ENCODE results near the gene ATP6V1B1. TPM values are rescaled to one million over a fixed set of nuclear protein-coding genes. Genes with fewer than 3 reads are reported as not detected.

The ATP6V1B1 gene
- total RNA-seq, 4 donors from 2014 or later, result 7.3 to 110 (median 55.0) TPM

- H3K4me3 ChIP-seq (ENCODE audit: low read depth, poor library complexity, severe bottlenecking), result no peak overlapping the region
- 60 to 62% methylated on average over 16 of the region's 16 CpGs for WGBS, 2 donors
- TF ChIP-seq CTCF (IDR thresholded peaks at IDR 0.05), result no peak
- TF ChIP-seq POLR2A (IDR thresholded peaks at IDR 0.05), result no peak
- intact Hi-C loops (cut with DNase I; ENCODE audit: low total_unique reads), result no loop called here
- DNase-seq (ENCODE audit: low spot score in 2 of 2), result peak in 1 of 2 donors; percentile 77
Measured at GRCh38 chr2:70906439-70907005, 29.2 kb upstream of the ATP6V1B1 start.

GRCh38 chr2:70907130-70908057, 28.3 kb upstream of the ATP6V1B1 start:
- intact Hi-C loops (cut with DNase I; ENCODE audit: low total_unique reads), result no loop called here
- no peak overlapping the region for H3K4me3 ChIP-seq (ENCODE audit: low read depth, poor library complexity, severe bottlenecking)
- peak in 1 of 2 donors; percentile 76 for DNase-seq (ENCODE audit: low spot score in 2 of 2)
- TF ChIP-seq POLR2A (IDR thresholded peaks at IDR 0.05), result no peak
- TF ChIP-seq CTCF (IDR thresholded peaks at IDR 0.05), result no peak
- WGBS, 2 donors, result 33 to 34% methylated on average over 39 to 40 of the region's 40 CpGs

- no peak overlapping the region for H3K4me3 ChIP-seq (ENCODE audit: low read depth, poor library complexity, severe bottlenecking)
- TF ChIP-seq POLR2A (IDR thresholded peaks at IDR 0.05) (no peak), CTCF (IDR thresholded peaks at IDR 0.05) (no peak)
- DNase-seq (ENCODE audit: low spot score in 2 of 2), result no peak
- intact Hi-C loops (cut with DNase I; ENCODE audit: low total_unique reads), result no loop called here
Measured at GRCh38 chr2:70916291-70916690, 19.4 kb upstream of the ATP6V1B1 start.

- intact Hi-C loops (cut with DNase I; ENCODE audit: low total_unique reads), result no loop called here
- WGBS, 2 donors, result 63 to 72% methylated on average over 2 of the region's 2 CpGs
- peak in 1 of 2 donors; percentile 64 for DNase-seq (ENCODE audit: low spot score in 2 of 2)
- no peak for TF ChIP-seq POLR2A (IDR thresholded peaks at IDR 0.05)
- TF ChIP-seq CTCF (IDR thresholded peaks at IDR 0.05), result no peak
- no peak overlapping the region for H3K4me3 ChIP-seq (ENCODE audit: low read depth, poor library complexity, severe bottlenecking)
Measured at GRCh38 chr2:70918016-70918415, 17.7 kb upstream of the ATP6V1B1 start.

GRCh38 chr2:70919672-70920366, 15.9 kb upstream of the ATP6V1B1 start:
- H3K4me3 ChIP-seq (ENCODE audit: low read depth, poor library complexity, severe bottlenecking), result no peak overlapping the region
- TF ChIP-seq POLR2A (IDR thresholded peaks at IDR 0.05) (no peak), CTCF (IDR thresholded peaks at IDR 0.05) (peak in 1 of 3 donors; percentile 58)
- peak; percentile 72 to 95 for DNase-seq (ENCODE audit: low spot score in 2 of 2)
- WGBS, 2 donors, result 31 to 36% methylated on average over 16 of the region's 16 CpGs
- intact Hi-C loops (cut with DNase I; ENCODE audit: low total_unique reads), result loop anchor here (10.0 kb wide), 1 partner anchor 55 kb away; no protein-coding TSS in a partner anchor
